Stimulated activated CD8-positive, alpha-beta memory T cell treated with anti-CD3 and anti-CD28 coated beads, Interleukin-15, amount 100 ng/mL, for 4 hours (primary cell): Measurements from ENCODE around the gene DUOXA1.

Experiments
- DNase-seq, 2 donors: peaks; one replicate each; pipeline ENCODE4 v3.0.0-alpha.2; 2020; ENCODE audit warnings: low read depth in 2 of 2

Gene DUOXA1

DNA sequence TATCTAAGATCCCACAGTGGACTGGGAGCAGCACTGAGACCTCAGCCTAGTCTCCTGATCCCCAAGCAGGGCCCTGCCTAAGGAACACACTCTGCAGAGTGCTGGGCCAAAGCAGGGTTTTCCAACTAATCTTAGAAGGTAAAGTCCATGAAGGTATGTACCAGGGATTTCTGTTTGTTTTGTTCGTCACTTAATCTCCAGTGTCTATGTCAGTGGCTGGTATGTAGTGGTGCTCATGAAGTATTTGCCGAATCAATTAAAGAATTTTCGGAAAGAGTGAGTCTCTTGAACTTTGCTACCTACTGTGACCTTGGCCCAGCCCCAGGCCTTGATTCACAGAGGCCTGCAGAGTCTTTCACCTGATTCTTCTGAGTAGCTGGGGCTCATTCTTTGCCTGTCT is 1.8 kb upstream of the DUOXA1 start:
- DNase-seq = no peak

DNA sequence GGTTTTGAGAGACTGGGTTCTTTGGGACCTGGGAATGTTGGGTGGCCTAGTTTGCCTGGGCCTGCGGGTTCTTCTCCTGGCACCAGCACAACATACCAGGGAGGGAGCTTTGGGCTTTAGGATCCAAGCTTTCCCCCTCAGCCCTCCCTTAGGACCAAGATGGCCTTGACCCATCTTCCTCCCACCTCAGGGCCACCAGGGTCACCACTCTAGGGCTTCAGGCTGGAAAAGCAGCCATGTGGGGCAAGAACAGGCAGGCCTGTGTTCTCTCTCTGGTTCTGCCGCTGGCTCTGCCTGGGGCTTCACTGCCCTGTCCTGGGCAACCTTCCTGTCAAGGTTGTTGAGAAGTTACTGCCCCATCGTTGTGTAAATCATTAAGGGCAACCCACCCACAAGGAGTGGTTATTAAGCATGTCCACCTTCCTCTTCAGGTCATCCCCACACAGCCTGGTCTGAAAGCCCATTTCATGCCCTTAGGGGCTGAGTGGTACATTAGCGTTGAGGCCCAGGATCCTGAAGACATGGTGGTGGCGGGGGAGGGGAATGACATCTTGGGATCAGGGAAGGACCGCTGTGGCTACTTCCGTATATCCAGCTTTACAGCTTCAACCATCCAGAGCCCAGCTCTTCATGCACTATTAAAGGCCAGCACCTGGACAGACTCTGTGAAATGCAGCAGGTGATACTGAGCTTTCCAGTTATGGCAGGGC is 767 bp upstream of the DUOXA1 start:
- no peak for DNase-seq

DNA sequence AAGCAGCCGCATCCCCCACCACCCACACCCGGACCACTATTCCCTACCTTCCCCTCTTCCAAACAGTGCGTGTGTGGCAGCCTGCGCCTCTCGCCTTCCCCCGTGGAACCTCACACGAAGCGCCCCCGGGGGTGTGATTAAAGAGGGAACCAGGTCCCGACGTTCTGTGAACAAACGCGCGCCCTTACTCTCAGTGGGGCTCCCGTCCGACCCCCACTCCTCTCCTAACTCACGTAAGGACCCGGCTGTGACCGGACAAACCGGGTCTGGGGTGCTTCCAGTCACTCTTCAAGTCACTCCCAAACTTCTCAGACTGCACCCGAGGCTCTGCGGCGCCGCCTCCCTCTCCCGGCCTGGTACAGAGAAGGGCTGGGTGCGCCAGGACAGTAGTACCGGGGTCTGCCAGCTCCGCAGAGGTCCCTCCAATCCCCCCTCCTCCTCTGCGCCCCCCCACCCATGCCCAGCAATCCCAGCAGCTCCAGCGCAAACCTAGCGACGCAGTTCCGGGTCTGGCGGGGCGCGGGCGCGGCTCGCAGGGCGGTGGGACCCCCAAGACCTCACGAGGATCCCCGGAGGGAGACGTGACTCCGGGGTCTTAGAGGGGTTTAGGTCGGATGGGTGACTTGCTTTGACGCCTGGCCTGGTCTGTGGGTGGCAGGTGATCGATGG is 574 bp downstream of the DUOXA1 start:
- no peak for DNase-seq

DNA sequence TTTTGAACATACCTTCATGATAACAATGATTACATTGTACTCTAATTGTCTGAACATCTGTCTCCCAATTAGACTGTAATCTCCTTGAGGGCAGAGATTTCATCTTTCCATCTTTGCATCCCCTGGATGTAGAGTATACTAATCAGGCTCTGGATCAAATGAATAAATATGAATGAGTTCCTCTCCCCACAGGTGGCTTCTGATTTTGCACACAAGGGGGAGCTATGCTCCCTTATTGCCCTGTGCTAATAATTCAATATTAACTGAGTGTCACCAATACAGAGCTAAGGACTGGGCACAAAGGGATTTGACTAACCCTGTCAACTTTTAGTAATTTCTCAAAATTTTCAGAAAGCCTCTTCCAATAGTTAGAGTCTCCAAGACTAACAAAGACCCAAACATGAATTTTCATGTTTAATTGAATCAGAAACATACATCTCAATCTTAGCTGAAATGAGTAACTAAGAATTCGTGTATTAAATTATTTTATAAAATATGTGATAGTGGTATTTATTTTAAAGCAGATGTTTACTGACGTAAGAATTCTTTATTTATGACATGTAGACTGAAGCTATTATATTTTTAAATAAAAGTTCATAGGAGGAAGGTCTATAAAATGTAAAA is 3.0 kb downstream of the DUOXA1 start:
- no peak for DNase-seq

DNA sequence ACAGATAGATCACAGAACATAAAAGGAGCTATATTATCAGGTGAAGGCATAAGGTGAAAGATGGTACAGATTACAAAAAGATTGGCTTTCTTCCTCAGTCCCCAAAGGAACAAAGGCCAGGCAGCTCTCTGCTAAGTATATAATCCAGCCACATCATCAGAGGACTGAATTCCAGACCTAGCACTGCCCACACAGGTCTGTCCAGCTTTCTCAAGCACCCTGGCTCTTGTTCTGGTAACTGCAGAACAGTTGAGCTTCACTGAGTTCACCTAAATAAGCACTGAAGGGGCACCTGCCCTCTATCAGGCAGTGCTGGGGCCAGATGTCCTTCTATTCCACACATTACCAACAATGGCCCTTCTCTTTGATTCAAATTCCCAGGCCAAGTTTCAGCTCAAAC is 6.3 kb downstream of the DUOXA1 start:
- DNase-seq = no peak

DNA sequence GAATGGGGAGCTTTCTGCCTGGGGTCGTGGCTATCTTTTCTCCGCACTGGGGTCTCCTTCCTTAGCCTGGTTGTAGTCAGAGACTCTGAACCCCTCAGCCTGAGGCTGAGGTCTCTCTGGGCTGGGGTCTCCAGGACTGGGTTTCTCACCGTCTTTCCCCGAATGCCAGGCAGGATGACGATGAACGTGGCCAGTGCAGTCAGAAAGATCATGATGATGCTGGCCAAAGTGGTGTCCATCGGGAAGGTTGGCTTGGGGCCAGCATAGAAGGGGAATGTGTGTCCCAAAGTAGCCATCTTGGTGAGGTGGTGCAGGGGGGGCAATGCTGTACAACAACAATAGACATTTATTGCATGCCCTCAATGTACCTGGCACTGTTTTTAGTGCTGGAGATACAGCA is 7.0 kb downstream of the DUOXA1 start:
- no peak for DNase-seq

DNA sequence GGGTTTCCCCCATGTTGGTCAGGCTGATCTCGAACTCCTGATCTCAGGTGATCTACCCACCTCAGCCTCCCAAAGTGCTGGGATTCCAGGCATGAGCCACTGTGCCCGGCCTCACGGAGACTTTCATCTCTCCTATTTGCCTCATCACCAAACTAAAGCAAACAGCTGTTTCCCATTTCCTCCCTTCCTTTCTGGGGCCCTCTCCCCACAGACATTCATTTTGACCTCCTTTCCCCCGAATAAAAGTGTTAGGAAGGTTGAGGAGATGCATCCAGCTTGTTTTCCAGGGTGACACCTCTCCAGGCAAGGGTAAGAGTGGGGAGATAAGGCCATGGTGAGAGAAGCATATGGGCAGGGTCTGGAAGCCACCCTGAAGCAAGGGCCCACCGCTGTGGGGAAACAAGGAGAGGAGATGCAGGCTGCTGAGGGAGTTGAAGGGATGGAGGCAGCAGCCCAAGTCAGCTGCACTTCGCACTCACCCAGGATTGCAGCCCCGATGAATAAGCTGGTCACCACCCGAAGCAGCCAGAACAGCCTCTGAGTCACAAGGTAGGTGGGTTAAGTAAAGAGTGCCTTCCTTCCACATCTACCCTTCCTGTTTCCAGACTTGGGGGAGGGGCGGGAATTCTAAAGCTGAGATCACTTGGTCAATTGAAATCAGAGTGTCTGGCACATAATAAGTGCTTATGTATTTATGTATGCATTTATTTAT is 7.8 kb downstream of the DUOXA1 start:
- DNase-seq = no peak

DNA sequence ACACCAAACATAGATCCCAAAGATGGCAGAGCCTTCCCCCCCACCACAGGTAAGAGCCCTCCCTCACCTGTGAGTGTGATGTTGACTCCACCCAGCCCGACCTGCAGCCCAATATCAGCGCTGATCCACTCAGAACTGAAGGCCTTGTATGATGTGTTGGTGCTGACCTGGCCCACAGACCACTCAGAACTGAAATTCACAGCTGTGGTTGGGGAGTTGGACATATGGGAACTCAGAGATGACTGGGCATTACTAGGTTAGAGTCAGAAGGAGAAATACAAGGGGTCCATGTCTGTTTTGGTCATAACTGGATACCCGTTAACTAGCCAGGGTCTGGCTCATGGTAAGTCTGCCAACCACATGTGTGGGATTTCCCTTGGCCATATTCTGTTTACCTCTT is 8.7 kb downstream of the DUOXA1 start:
- no peak for DNase-seq

DNA sequence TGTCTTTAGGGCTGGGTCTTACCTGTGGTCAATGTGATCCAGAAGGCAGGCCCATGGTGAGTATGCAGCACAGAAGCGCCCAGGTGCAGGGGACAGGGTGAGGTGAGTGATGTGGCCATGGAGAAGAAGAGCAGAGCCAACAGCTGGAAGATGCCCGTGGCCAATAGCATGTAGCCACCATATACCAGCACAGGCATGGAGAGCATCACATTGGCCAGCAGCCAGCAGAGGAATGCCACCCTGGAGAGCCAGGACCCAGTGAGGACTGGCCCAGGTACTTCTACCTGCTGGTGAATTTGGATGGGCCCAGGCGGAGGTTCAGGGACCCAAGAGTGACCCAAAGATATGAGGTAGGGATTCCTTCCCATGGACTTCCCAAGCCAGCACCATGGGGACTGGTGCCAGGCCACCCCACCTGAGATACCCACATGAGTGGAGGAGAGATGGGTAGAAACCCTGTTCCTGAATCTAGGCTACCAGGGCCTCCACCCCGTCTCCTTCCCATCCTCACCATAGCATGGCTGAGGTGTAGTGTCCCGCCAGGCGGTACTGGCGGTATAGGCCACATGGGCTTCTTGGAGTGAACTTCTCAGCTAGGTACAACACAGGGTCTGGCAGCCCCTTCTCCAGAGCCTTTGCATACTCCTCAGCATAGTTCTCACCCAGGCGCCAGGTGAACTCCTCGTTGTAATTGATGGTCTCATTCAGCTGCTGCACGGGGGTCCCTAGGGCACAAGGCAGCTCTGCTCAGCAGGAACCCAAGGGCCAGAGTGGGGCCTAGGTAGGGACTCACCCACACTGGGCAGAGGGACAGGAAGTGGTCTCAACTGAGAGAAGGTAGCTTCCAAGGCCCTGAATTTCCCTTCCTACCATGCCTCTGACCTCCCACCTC is 9.4 kb downstream of the DUOXA1 start:
- DNase-seq = no peak

DNA sequence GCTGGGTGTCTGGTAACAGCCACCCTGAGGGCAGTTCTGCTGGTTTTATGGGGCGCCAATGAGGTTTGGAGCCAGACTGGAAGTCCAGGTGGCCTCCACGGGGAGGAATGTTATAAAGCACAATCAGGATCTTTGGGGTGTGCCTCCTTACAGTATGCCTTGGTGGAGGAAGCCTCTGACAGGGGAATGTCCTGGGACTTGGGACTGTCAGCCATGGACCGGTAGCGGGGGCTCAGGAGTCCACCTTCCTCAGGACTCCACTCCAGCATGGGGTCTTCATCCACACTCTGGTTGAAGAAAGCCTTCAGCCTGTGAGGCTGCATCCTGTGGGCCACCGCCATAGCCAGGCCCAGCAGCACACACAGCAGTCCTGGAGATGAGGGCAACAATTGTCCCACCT is 10.7 kb downstream of the DUOXA1 start:
- no peak for DNase-seq

DNA sequence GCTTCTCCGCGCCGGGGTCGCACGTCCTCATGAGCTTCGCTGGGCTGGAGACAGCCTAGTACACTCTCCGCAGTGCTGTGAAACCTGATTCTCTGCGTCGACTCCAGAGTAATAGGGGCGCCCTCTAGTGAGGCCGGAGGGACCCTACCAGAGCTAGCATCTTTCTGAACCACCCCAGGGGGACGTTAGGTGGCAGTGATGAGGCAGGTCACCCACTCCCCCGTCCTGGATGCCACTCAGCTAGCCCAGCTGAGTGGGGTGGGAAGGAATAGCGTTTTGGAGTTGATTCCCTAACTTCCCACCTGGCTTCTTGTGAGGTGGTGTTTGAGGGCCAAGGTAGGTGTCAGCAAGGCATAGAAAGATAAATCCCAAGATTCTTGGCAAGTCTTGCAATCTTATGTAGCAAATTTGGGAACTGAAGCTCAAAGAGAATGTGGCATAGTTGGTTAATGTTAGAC is 11.5 kb downstream of the DUOXA1 start:
- peak; percentile 57 to 70 for DNase-seq

DNA sequence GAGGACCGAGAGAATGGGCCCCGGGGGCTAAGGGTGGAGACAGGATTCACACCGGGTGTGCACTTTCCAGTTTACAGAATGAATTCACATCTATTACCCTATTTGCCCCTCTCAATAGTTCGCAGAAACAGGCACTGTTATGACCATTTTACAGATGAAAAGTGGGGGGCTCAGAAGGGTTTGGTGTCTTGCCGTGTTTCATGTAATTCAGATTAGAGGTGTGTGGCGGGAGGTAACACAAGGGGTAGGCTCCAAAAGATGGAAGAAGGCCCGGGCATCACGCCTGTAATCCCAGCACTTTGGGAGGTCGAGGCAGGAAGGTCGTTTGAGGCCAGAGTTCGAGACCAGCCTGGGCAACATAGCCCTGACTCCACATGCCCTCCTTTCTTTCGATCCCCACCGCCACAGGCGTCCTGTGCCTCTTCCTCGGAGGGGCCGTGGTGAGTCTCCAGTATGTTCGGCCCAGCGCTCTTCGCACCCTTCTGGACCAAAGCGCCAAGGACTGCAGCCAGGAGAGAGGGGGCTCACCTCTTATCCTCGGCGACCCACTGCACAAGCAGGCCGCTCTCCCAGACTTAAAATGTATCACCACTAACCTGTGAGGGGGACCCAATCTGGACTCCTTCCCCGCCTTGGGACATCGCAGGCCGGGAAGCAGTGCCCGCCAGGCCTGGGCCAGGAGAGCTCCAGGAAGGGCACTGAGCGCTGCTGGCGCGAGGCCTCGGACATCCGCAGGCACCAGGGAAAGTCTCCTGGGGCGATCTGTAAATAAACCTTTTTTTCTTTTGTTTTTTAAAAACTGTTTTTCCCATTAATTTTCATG is 12.2 kb downstream of the DUOXA1 start:
- DNase-seq = no peak

DNA sequence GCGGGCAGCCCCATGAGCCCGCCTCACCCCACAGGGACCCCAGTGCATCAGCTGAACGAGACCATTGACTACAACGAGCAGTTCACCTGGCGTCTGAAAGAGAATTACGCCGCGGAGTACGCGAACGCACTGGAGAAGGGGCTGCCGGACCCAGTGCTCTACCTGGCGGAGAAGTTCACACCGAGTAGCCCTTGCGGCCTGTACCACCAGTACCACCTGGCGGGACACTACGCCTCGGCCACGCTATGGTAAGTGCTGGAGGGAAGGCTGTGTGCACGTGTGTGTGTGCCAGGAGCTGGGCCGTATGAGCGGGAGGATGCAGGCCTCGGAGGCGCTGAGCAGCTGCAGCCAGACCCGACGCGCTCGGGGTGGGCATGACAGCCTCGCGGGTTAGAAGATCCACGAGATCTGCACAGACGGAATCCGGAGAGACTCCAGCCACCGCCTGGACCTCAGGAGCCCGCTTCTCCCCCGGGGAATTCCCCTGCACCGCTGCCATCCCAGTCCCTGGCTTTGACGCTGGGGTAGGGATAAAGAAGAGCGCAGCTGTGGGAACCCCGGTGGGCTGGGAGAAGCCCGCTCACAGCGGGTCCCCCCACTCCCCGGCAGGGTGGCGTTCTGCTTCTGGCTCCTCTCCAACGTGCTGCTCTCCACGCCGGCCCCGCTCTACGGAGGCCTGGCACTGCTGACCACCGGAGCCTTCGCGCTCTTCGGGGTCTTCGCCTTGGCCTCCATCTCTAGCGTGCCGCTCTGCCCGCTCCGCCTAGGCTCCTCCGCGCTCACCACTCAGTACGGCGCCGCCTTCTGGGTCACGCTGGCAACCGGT is 13.0 kb downstream of the DUOXA1 start:
- no peak for DNase-seq

DNA sequence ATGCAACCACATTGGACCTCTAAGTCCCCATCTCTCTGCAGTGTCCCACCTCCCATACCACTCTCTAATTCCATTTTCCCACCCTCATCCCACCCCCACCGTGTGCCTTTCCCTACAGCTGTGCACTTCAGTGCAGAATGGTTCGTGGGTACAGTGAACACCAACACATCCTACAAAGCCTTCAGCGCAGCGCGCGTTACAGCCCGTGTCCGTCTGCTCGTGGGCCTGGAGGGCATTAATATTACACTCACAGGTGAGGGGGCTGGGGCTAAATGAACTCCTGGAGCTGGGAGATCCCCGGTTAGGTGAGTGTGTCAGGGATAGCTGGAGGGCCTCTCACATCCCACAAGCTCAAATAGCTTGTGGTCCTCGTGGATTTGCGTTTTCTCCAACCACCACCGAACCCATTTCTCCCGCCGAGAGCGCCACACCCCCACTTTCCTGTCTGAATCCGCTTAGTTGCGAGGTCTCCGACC is 13.6 kb downstream of the DUOXA1 start:
- DNase-seq = no peak

DNA sequence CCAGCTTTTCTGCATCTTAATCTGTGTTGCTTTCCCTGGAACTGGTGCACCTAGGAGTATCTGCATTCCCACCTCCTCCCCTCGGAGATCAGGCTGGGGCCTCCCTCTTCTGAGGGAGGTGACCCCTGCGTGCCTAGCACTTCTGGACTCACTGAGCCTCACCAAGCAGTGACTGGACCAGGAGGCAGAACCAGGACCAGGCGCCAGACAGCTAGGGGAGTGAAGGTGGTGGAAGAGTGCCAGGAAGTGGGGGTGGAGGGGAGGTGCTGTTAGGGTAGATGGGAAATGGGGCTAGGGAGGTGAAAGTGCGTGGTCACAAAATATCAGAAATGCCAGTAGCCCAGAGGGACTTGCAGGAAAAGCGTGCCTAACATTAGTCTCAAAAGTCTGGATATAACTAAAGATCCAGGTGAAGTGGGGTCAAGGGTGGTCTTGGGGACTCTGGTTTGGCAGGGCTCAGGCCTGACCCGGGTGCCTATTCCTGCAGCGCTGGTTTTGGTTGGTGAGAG is 14.3 kb downstream of the DUOXA1 start:
- DNase-seq = no peak

DNA sequence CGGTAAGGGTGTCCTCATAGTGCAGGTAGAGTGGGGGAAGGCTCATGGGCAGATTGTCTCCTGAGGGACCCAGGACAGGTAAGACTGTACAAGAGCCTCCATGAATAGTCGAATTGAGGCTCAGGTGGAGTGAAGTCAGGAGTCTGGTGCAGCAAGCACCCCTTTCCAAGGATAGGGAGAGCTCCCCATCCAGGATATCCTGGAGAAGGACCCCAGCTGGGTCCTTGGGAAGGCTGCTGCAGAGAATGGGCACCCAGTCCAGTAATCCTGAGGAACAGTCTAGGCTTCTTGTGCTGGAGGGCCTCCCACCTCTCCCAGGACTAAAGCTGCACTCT is 15.0 kb downstream of the DUOXA1 start:
- no peak for DNase-seq

DNA sequence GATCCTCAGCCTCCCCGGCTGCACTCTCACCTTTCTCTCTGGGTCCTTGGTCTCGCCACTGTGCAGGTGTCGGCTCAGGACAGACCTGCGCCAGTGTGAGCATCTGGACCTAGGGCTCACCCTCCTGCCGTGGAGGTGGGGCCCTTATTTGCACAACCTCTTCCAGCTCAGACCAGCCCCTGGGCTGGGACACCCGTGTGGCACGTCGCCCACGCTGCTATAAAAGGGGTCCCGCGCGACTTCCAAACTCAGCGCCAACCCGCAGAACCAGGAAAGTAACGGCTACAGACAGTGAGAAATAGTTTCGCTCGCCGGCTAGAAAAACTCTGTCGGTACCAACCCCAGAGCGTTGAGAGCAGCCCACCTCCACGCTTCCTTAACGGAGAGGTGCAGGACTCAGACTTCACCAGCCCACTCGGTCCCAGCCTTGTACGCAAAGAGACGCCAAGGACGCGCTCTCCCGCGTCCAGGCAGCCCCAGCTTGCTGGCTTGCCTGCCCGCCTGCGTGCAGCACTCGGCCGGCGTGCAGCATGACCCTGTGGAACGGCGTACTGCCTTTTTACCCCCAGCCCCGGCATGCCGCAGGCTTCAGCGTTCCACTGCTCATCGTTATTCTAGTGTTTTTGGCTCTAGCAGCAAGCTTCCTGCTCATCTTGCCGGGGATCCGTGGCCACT is 15.5 kb downstream of the DUOXA1 start, which contains the start of the genes DUOX2 and DUOXA2:
TSS of gene DUOX2 (minus strand) at position 97 of the 675 bp plus-strand sequence. CDS start 761 bp downstream, outside the sequence.
TSS of gene DUOXA2 (plus strand) at position 251 of the 675 bp plus-strand sequence. CDS start at position 531, 280 bp downstream.
- DNase-seq = no peak

DNA sequence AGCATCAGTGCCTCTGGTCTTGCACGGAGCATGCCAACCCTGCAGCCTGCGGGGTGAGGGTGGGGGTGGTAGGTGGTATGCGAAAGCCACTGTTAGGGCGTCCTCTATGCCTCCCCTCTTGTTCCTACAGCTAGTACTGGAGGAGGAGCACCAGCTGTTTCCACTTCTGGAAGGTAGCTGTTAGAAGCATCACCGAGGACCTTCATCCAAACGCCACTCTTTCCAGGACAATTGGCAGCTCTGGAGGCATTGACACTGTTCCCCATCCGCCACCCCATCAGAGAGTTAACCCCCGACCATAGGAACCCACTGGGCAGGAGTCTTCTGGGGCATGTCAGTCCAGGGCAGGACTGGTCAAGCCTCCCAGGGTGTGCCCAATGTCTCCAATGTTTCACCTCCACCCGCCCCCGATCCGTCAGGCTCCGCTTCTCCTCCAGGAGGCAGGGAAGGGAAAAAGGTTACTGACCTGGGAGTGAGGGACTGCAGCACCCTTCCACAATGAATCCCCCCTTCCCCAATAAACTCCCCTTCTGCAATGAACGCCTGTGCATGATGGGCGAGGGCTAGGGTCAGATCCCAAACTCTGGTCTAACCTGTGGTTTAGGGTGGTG is 16.2 kb downstream of the DUOXA1 start:
- DNase-seq = no peak
